ENCODE results near the gene HOXB3.

GRCh38 chr17:48528153-48528935, 61.7 kb downstream of the HOXB3 start:
- no peak for TF ChIP-seq CTCF (IDR thresholded peaks at IDR 0.05)
- TF ChIP-seq EP300 (IDR thresholded peaks at IDR 0.05), result no peak

All from sigmoid colon (tissue), 4 donors.